Activated naive CD4-positive, alpha-beta T cell treated with Interleukin-2 at 50 U/mL for 16 hours (primary cell): ENCODE data around the gene SGSM2.
A peak's percentile ranks its signal among the peaks of the same experiment; 100 is the strongest.
"Not testable (repeated sequence)": the region's sequence is repeated elsewhere in the genome, so short reads cannot be mapped to it uniquely, and the experiment has no call there.

Source experiments
- DNase-seq: peaks from one replicate; pipeline ENCODE4 v3.0.0-alpha.2; 2020

SGSM2 gene, protein sequence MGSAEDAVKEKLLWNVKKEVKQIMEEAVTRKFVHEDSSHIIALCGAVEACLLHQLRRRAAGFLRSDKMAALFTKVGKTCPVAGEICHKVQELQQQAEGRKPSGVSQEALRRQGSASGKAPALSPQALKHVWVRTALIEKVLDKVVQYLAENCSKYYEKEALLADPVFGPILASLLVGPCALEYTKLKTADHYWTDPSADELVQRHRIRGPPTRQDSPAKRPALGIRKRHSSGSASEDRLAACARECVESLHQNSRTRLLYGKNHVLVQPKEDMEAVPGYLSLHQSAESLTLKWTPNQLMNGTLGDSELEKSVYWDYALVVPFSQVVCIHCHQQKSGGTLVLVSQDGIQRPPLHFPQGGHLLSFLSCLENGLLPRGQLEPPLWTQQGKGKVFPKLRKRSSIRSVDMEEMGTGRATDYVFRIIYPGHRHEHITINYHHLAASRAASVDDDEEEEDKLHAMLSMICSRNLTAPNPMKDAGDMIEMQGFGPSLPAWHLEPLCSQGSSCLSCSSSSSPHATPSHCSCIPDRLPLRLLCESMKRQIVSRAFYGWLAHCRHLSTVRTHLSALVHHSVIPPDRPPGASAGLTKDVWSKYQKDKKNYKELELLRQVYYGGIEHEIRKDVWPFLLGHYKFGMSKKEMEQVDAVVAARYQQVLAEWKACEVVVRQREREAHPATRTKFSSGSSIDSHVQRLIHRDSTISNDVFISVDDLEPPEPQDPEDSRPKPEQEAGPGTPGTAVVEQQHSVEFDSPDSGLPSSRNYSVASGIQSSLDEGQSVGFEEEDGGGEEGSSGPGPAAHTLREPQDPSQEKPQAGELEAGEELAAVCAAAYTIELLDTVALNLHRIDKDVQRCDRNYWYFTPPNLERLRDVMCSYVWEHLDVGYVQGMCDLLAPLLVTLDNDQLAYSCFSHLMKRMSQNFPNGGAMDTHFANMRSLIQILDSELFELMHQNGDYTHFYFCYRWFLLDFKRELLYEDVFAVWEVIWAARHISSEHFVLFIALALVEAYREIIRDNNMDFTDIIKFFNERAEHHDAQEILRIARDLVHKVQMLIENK

DNA sequence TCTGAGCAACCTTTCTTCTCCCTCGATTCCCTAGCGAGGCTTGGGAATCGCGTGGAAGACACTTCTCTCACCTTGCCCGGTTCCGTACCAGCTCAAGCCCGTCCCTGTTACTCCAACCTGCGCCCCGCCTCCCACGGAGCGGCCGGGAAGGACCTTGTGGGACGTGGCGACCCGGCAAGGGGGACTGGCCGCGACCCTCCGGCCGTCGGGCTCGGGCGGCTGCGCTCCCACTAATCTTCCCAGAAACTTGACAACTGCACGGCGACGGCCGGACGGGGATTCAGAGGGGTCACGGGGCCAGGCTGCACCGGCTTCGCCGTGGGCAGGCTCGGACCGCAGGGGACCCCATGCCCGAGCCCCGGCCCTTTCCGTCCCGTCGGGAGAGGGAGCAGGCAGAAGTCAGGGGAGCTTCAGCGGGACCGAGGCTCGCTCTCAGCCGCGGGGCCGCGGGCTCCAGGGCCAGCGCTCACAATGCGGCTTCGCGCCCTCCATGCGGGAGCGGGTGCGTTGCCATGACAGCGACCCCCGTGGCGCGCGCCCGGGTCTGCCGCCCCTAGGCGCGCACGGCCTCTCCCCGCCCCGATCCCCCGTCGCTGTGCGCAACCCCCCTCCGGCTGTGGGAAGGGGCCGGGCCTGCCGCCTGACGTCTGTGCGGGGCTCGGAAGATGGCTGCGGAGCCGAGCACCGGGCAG is at the start of gene SGSM2:
TSS of gene SGSM2 (plus strand) at position 650 of the 692 bp plus-strand sequence. CDS start 188 bp downstream, outside the sequence.
- DNase-seq, result peak; percentile 74

GRCh38 chr17:2289878-2290478 is 47.3 kb upstream of the SGSM2 start:
- no peak for DNase-seq

DNA sequence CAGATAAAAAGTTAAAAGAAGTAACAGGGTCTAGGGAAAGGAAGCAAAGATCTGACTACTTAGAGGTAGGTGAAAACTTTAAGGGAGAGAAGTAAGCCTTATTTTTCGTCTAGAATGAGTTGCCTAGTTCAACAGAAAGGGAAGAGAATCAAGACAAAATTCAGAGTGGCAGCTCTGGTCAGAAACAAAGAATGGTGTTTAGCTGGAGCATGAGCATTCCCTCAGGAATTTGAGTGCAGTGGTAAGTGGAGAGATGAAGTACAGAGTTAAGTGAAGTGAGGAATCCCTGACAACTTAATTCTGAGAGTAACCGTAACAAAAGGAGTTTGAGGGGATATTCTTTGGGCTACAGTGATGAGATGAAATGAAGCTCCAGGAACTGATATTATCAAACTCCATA is 45.2 kb upstream of the SGSM2 start:
- no peak for DNase-seq

GRCh38 chr17:2295575-2295974 is 41.7 kb upstream of the SGSM2 start:
- no peak for DNase-seq

DNA sequence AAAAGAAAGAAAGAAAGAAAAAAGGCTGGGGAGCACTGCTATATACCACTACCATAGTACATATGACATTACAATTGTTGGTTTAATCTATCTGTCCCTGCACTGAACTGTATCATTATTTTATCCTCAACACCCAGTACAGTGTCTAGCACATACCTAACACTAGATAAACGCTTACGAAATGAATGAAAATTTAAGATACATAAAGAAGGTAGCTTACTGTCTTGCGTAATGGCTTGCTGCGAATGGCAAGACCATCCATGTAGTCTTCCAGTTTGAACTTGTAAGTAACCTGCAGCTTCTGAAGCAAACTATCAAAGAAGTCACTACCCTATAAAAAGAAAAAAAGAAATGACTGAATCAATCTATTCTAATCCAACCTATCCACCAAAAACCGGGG is 40.3 kb upstream of the SGSM2 start:
- DNase-seq, result no peak

- no peak for DNase-seq
These were observed 38.2 kb upstream of the SGSM2 start for GRCh38 chr17:2299136-2299535.

- DNase-seq, result no peak
These were observed 37.5 kb upstream of the SGSM2 start for GRCh38 chr17:2299756-2300155.

- no peak for DNase-seq
These were observed 34.5 kb upstream of the SGSM2 start for GRCh38 chr17:2302778-2303203.

DNA sequence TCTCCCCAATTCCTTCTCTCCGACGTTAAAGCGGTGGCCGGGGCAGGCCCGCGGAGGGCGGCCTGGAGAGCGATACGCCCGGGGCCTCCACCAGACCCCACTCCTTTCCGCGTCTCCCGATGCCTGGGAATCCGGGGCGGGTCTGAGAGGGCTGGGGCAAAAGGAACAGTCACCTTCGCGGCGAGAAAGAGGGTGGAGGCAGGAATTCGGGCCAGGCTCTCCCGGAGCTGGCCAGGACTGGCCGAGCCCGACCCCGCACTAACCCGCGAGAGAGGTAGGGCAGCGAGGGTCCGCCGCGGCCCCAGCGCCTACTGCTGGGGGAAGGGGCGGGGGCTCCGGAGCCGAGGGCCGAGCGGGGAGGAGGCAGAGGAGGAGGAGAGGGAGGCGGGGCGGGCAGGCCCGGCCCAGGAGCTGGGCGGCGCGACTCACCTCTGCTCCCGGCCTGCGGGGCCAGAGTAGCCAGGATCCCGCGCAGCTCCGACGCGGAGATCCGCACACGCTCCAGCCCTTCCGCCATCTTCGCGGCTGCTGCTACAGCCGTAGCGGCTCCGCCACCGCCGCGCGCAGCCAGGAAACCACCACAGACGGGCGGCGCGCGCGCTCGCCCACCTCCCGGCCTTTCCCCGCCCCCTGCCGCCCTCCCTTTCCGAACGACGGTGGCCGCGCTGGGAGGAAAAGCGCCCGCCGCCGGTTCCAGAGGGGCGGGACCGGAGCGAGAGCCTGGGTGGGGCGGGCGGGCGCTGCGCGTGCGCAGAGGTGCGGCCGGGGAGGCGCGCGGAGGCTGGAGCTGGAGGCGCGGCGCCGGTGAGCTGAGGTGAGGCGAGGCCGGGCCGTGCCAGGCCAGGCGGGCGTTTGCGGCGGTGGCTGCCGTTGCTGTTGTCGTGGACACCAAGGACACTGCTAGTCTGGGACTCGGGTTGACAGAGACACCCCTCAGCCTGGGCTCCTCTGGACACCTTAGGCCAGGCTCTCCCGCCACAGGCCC is 33.8 kb upstream of the SGSM2 start, which contains the start of the genes SMG6 and SRR:
TSS of gene SMG6 (minus strand) at position 582 of the 985 bp plus-strand sequence. CDS start at position 517, 65 bp downstream.
TSS of gene SRR (plus strand) at position 747 of the 985 bp plus-strand sequence. CDS start 11,611 bp downstream, outside the sequence.
- DNase-seq, result peak; percentile 95

GRCh38 chr17:2304931-2305330 is 32.4 kb upstream of the SGSM2 start:
- DNase-seq, result no peak

DNA sequence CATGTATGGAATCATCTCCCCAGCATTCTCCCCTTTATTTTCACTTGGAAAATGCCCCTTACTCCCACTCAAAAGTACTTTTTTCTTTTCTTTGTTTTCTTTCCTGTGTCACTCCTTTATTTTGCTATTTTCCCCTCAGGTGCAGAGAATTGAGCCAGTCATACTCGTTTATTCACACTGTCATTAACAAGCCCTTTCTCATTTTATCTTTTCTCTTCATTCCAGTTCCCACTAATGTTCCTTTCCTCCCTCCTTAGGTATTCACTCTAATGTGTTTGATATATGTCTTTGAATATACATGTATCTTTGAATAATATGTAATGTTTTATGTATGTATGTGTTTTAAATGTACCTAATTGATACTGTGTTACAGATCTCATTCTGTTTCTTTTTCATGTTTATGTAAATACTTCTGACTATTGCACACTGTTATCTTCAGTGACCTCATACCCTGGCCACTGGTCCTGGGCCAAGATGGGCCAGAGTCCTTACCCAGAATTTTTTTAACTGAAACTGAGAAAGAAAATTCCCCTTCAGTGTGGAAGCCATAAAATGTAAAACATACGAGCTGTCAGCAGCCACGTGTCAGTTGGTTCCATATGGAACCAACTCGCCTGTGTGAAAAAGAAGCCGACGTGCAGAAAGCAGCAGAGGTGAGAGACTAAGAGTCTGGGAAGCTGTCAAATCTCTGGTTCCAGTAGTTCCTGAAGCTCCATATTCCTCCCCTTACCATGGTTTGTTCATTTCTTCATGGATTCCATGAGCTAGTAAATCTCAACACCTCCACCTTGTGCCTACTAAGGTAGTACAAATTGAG is 27.8 kb upstream of the SGSM2 start:
- DNase-seq, result no peak

- no peak for DNase-seq
These were observed 24.6 kb upstream of the SGSM2 start for GRCh38 chr17:2312736-2313135.

- DNase-seq, result not testable (repeated sequence)
These were observed 20.4 kb upstream of the SGSM2 start for GRCh38 chr17:2316916-2317205.

GRCh38 chr17:2317796-2318195 is 19.5 kb upstream of the SGSM2 start:
- no peak for DNase-seq

GRCh38 chr17:2319051-2319450 is 18.2 kb upstream of the SGSM2 start:
- DNase-seq, result no peak

GRCh38 chr17:2321399-2321798 is 15.9 kb upstream of the SGSM2 start:
- DNase-seq, result no peak

GRCh38 chr17:2323629-2324314 is 13.5 kb upstream of the SGSM2 start:
- no peak for DNase-seq

DNA sequence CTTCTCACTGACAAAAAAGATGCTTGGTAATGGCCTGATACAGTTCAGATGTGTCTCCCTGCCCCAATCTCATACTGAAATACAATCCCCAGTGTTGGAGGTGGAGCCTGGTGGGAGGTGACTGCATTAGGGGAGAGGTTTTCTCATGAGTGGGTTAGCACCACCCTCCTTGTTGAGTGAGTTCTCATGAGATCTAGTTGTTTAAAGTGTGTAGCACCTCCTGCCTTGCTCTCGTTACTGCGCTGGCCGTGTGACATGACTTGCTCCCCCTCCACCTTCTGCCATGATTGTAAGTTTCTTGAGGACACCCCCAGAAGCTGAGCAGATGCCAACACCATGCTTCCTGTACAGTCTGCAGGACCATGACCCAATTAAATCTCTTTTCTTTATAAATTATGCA is 6.0 kb upstream of the SGSM2 start:
- no peak for DNase-seq

GRCh38 chr17:2335726-2336214 is 1.5 kb upstream of the SGSM2 start:
- DNase-seq, result no peak
